CD14-positive monocyte (primary cell): ENCODE data around the gene LRRC4C. TPM values are rescaled to one million over a fixed set of nuclear protein-coding genes. Genes with fewer than 3 reads are reported as not detected.

ENCODE experiments used
- DNase-seq, 3 donors: peaks; one replicate each; pipeline ENCODE4 v3.0.0-alpha.2; 2011 to 2022
- H2AFZ ChIP-seq: 2 replicates; pipeline ENCODE4 v1.6.0; 2012; ENCODE audit warnings: mild to moderate bottlenecking, low read depth, low read length, inconsistent platforms; ENCODE audit not compliant: insufficient read depth, poor library complexity, severe bottlenecking
- H3K27ac ChIP-seq, 2 donors: 1 replicate in 1 of 2; 2 replicates in 1 of 2; pipeline ENCODE4 v1.5.1; 2012 to 2013; ENCODE audit warnings: low read length in 2 of 2, control low read depth in 1 of 2, inconsistent platforms in 1 of 2, low read depth in 1 of 2, mild to moderate bottlenecking in 1 of 2
- H3K27me3 ChIP-seq, 2 donors: one replicate each; pipeline versions ENCODE4 v1.6.0 to v1.6.1; 2011 to 2013; ENCODE audit warnings: low read length in 2 of 2; ENCODE audit not compliant: control insufficient read depth in 2 of 2, insufficient read depth in 2 of 2
- H3K36me3 ChIP-seq, 2 donors: replicated peaks in 1 of 2; 1 replicate in 1 of 2; 2 replicates in 1 of 2; pipeline versions ENCODE4 v1.5.1 to v1.6.1; 2012 to 2013; ENCODE audit warnings: low read length in 2 of 2, control low read depth in 1 of 2, inconsistent platforms in 1 of 2, mild to moderate bottlenecking in 1 of 2; ENCODE audit not compliant: insufficient read depth in 2 of 2, control insufficient read depth in 1 of 2
- H3K4me1 ChIP-seq, 2 donors: 1 replicate in 1 of 2; 2 replicates in 1 of 2; pipeline versions ENCODE4 v1.5.1 to v1.6.1; 2012 to 2013; ENCODE audit warnings: low read length in 2 of 2, control low read depth in 1 of 2, inconsistent platforms in 1 of 2, mild to moderate bottlenecking in 1 of 2, moderate library complexity in 1 of 2; ENCODE audit not compliant: insufficient read depth in 2 of 2, control insufficient read depth in 1 of 2
- H3K4me2 ChIP-seq: replicated peaks from 2 replicates; pipeline ENCODE3; 2012; ENCODE audit warnings: low read length, moderate library complexity, mild to moderate bottlenecking; ENCODE audit not compliant: poor library complexity, severe bottlenecking; ENCODE audit errors: extremely low read depth
- H3K4me3 ChIP-seq, 3 experiments: fragments of 200-600 bp in 1 of 3; sonication (generic) in 1 of 3; replicated peaks in 1 of 3; 1 replicate in 2 of 3; 2 replicates in 1 of 3; pipeline ENCODE4 v1.5.1; 2011 to 2013; ENCODE audit warnings: low read length in 3 of 3, mild to moderate bottlenecking in 3 of 3, control low read depth in 2 of 3, low read depth in 2 of 3, inconsistent platforms in 1 of 3, moderate library complexity in 1 of 3
- H3K79me2 ChIP-seq: 2 replicates; pipeline ENCODE4 v1.6.0; 2012; ENCODE audit warnings: mild to moderate bottlenecking, control low read depth, inconsistent platforms, low read length, moderate library complexity; ENCODE audit not compliant: insufficient read depth
- H3K9ac ChIP-seq: 2 replicates; pipeline ENCODE4 v1.6.0; 2017; ENCODE audit warnings: low read length, mild to moderate bottlenecking; ENCODE audit not compliant: insufficient read depth, poor library complexity, severe bottlenecking
- H3K9me3 ChIP-seq, 2 donors: replicated peaks in 1 of 2; 1 replicate in 1 of 2; 2 replicates in 1 of 2; pipeline versions ENCODE4 v1.5.1 to v1.6.1; 2012 to 2013; ENCODE audit warnings: low read length in 2 of 2, control low read depth in 1 of 2; ENCODE audit not compliant: control insufficient read depth in 1 of 2, insufficient read depth in 1 of 2
- H4K20me1 ChIP-seq: 2 replicates; pipeline ENCODE4 v1.6.0; 2012; ENCODE audit warnings: mild to moderate bottlenecking, low read length, control low read depth, moderate library complexity; ENCODE audit not compliant: insufficient read depth
- H3K27ac Mint-ChIP-seq, 7 donors: one replicate each; pipeline ENCODE4 v1.8.0; 2020; ENCODE audit warnings: mild to moderate bottlenecking in 7 of 7, mixed read lengths in 7 of 7, moderate library complexity in 6 of 7, inconsistent platforms in 2 of 7
- H3K27me3 Mint-ChIP-seq, 3 donors: one replicate each; pipeline ENCODE4 v1.8.0; 2021 to 2022; ENCODE audit warnings: low read depth in 3 of 3, mild to moderate bottlenecking in 3 of 3, mixed read lengths in 3 of 3, moderate library complexity in 3 of 3, inconsistent platforms in 1 of 3
- H3K36me3 Mint-ChIP-seq, 2 donors: one replicate each; pipeline ENCODE4 v1.8.0; 2020; ENCODE audit warnings: mixed read lengths in 2 of 2, inconsistent platforms in 1 of 2, mild to moderate bottlenecking in 1 of 2
- H3K4me1 Mint-ChIP-seq: one replicate; pipeline ENCODE4 v1.8.0; 2020; ENCODE audit warnings: mild to moderate bottlenecking, mixed read lengths
- H3K4me3 Mint-ChIP-seq, 2 donors: one replicate each; pipeline ENCODE4 v1.8.0; 2020; ENCODE audit warnings: mild to moderate bottlenecking in 2 of 2, mixed read lengths in 2 of 2, moderate library complexity in 1 of 2
- H3K9me3 Mint-ChIP-seq, 7 donors: one replicate each; pipeline ENCODE4 v1.8.0; 2020 to 2022; ENCODE audit warnings: mixed read lengths in 7 of 7, mild to moderate bottlenecking in 6 of 7, moderate library complexity in 6 of 7, inconsistent platforms in 2 of 7
- CTCF ChIP-seq: fragments of 200-600 bp; IDR thresholded peaks from one replicate; pipeline ENCODE4 v1.8.0; 2022; ENCODE audit warnings: antibody characterized with exemption, mild to moderate bottlenecking
- WGBS: methylation state at CpG from one replicate; pipeline ENCODE4 v1.1.5; 2013; ENCODE audit warnings: missing lambda C conversion rate; ENCODE audit not compliant: insufficient coverage; 5-methylcytosine and 5-hydroxymethylcytosine counted together
- intact Hi-C, 2 donors: fragments of 100-400 bp; cut with micrococcal nuclease; formaldehyde crosslinking; loops; one replicate each; pipeline versions ENCODE4 v1.15.0 to v1.15.1; 2023
- polyA plus RNA-seq, 3 donors: library from polyadenylated mRNA; depleted of rRNA in 1 of 3; unstranded in 2 of 3; stranded (reverse) in 1 of 3; fragments of 300-500 nt in 2 of 3; fragments of >200 nt in 1 of 3; fragmentation: Illumina TruSeq in 2 of 3; gene quantifications; 1 replicate in 2 of 3; 2 replicates in 1 of 3; pipeline ENCODE4 v1.2.3, GENCODE V29; 2012 to 2021

LRRC4C gene
- polyA plus RNA-seq, 3 donors: not detected

GRCh38 chr11:41400124-41400523 is 59.3 kb downstream of the LRRC4C start:
- 40% methylated on average over 1 of the region's 4 CpGs for WGBS

GRCh38 chr11:41399323-41399722 is 60.1 kb downstream of the LRRC4C start:
- H4K20me1 ChIP-seq: no peaks in the 10 kb centered on the region
- Mint-ChIP-seq H3K9me3 (no peaks in the 10 kb centered on the region), H3K36me3 (no peaks in the 10 kb centered on the region), H3K27me3 (no peaks in the 10 kb centered on the region), H3K27ac (no peak overlapping the region), H3K4me1 (no peaks in the 10 kb centered on the region), H3K4me3 (no peak overlapping the region)
- no peak for TF ChIP-seq CTCF
- H3K79me2 ChIP-seq: no peaks in the 10 kb centered on the region
- no peak overlapping the region for H2AFZ ChIP-seq
- H3K36me3 ChIP-seq: no peaks in the 10 kb centered on the region
- no peak overlapping the region for H3K4me3 ChIP-seq
- no peak overlapping the region for H3K4me2 ChIP-seq
- no peaks in the 10 kb centered on the region for H3K27me3 ChIP-seq
- WGBS: 100% methylated on average over 1 of the region's 2 CpGs
- intact Hi-C loops: no loop called here
- no peaks in the 10 kb centered on the region for H3K4me1 ChIP-seq
- no peak for DNase-seq
- no peak overlapping the region for H3K9ac ChIP-seq
- no peaks in the 10 kb centered on the region for H3K9me3 ChIP-seq
- H3K27ac ChIP-seq: no peak overlapping the region

More at GRCh38 chr11:41400124-41400523, 59.3 kb downstream of the LRRC4C start:
- Mint-ChIP-seq H3K36me3 (no peaks in the 10 kb centered on the region), H3K27ac (no peak overlapping the region), H3K4me3 (no peak overlapping the region), H3K27me3 (no peaks in the 10 kb centered on the region), H3K4me1 (no peaks in the 10 kb centered on the region), H3K9me3 (no peaks in the 10 kb centered on the region)
- no peaks in the 10 kb centered on the region for H3K79me2 ChIP-seq
- TF ChIP-seq CTCF: no peak
- H2AFZ ChIP-seq: no peak overlapping the region
- H3K9me3 ChIP-seq: no peaks in the 10 kb centered on the region
- H3K27me3 ChIP-seq: no peaks in the 10 kb centered on the region
- DNase-seq: no peak
- no peaks in the 10 kb centered on the region for H4K20me1 ChIP-seq
- no peak overlapping the region for H3K9ac ChIP-seq
- H3K36me3 ChIP-seq: no peaks in the 10 kb centered on the region
- intact Hi-C loops: no loop called here
- H3K4me3 ChIP-seq: no peak overlapping the region
- no peaks in the 10 kb centered on the region for H3K4me1 ChIP-seq
- H3K4me2 ChIP-seq: no peak overlapping the region
- H3K27ac ChIP-seq: no peak overlapping the region
